GM12878 (cell line): ENCODE data around the gene NEK11.

Experiments
- POLR2AphosphoS2 ChIP-seq: IDR thresholded peaks from 2 replicates; pipeline ENCODE4 v1.6.1; 2011; ENCODE audit warnings: low read depth, mild to moderate bottlenecking, low read length, improper control_type of control experiment, moderate library complexity
- SUPT20H ChIP-seq: IDR thresholded peaks from 2 replicates; pipeline ENCODE4 v1.6.1; 2011; ENCODE audit warnings: low read depth, mild to moderate bottlenecking, low read length, moderate library complexity, borderline replicate concordance; ENCODE audit not compliant: control insufficient read depth
- TF ChIP-seq, protein P1 (sequence below): IDR thresholded peaks from 2 replicates; pipeline ENCODE4 v1.6.1; 2012; ENCODE audit warnings: low read length, inconsistent platforms
- TF ChIP-seq, protein P2 (sequence below): fragments of 450-650 bp; IDR thresholded peaks from 2 replicates; pipeline ENCODE4 v1.6.1; 2017; ENCODE audit warnings: mild to moderate bottlenecking, low read depth, inconsistent platforms; ENCODE audit not compliant: poor library complexity, severe bottlenecking

DNA sequence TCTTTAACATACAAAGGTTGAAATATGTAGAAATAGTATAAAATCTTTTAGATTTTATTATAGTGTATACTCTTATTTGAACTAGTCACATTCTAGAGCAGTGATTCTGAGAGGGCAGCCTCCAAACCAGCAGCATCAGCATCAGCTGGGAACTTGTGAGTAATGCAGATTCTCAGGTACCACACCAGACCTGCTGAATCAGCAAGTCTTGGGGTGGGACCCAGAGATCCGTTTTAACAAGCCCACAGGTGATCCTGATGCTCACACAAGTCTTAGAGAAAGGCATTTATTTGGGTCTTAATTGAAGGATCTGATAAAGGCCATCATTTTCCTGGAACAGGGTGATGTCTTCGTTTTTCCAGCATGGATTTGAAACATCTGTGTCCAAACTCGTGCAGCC is 195.9 kb downstream of the NEK11 start:
- TF ChIP-seq POLR2AphosphoS2 (no peak), SUPT20H (no peak)
- TF ChIP-seq, protein P1, sequence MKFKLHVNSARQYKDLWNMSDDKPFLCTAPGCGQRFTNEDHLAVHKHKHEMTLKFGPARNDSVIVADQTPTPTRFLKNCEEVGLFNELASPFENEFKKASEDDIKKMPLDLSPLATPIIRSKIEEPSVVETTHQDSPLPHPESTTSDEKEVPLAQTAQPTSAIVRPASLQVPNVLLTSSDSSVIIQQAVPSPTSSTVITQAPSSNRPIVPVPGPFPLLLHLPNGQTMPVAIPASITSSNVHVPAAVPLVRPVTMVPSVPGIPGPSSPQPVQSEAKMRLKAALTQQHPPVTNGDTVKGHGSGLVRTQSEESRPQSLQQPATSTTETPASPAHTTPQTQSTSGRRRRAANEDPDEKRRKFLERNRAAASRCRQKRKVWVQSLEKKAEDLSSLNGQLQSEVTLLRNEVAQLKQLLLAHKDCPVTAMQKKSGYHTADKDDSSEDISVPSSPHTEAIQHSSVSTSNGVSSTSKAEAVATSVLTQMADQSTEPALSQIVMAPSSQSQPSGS, result no peak
- TF ChIP-seq, protein P2, sequence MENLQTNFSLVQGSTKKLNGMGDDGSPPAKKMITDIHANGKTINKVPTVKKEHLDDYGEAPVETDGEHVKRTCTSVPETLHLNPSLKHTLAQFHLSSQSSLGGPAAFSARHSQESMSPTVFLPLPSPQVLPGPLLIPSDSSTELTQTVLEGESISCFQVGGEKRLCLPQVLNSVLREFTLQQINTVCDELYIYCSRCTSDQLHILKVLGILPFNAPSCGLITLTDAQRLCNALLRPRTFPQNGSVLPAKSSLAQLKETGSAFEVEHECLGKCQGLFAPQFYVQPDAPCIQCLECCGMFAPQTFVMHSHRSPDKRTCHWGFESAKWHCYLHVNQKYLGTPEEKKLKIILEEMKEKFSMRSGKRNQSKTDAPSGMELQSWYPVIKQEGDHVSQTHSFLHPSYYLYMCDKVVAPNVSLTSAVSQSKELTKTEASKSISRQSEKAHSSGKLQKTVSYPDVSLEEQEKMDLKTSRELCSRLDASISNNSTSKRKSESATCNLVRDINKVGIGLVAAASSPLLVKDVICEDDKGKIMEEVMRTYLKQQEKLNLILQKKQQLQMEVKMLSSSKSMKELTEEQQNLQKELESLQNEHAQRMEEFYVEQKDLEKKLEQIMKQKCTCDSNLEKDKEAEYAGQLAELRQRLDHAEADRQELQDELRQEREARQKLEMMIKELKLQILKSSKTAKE, result no peak
